ENCODE measurements around the gene HINT3. TPM values are rescaled to one million over a fixed set of nuclear protein-coding genes. Genes with fewer than 3 reads are reported as not detected.

HINT3 gene
- total and polyA plus RNA-seq, 2 of the 13 experiments (the other 11 are each of a cell fraction or from before 2014, with no cell fraction given): 3.1 to 22.8 TPM

DNA sequence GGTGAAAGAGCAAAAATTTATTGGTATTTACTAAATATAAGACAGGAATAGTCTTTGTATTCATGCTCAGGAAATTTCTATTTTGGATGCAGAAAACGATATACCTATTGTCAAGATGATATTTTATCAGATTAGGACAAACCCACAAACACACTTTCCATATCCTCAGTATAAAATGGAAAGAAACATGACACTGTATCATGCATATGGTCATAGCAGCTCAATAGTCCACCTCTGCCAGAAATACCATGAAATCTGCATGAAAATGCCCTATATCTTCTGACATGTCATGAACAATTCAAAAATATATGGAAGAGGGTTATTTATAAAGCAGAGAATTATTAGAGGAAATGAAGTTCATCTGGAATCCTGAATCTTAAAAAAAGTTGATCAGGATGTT is 11.7 kb upstream of the HINT3 start:
- Histone ChIP-seq H4K20me1 (ENCODE audit: insufficient read depth, low read length) (no peaks in the 10 kb centered on the region), H3K4me2 (ENCODE audit: low read depth, low read length) (peak overlapping the region; percentile 71), H3K4me3 (replicated peaks in 1 of 3; ENCODE audit: insufficient read depth in 1 of 3, low read depth in 2 of 3, low read length in 3 of 3) (peak overlapping the region in 2 of 3 experiments; percentile 35 to 56; a peak in 3 of 6 replicates), H2AFZ (ENCODE audit: low read length) (no peak overlapping the region), H3K9me3 (ENCODE audit: low read length) (no peaks in the 10 kb centered on the region), H3K27ac (ENCODE audit: extremely low read length, insufficient read depth, low read length) (peak overlapping the region; percentile 92), H3K79me2 (ENCODE audit: insufficient read depth, low read length) (no peaks in the 10 kb centered on the region), H3K36me3 (replicated peaks in 1 of 2; ENCODE audit: control insufficient read depth in 1 of 2, insufficient read depth in 2 of 2, low read length in 2 of 2) (no peaks in the 10 kb centered on the region), H3K4me1 (ENCODE audit: insufficient read depth, low read length) (peaks cover 85% of the 10 kb centered on the region), H3K27me3 (ENCODE audit: control insufficient read depth in 1 of 2, insufficient read depth in 2 of 2, low read length in 2 of 2) (no peaks in the 10 kb centered on the region), H3K9ac (ENCODE audit: insufficient read depth, low read depth, low read length) (peak overlapping the region; percentile 41; the same call in 1 of the 2 replicates)
- intact Hi-C loops (cut with micrococcal nuclease; ENCODE audit: unreplicated experiment): loop anchor here (1.0 kb wide), 1 partner anchor 26 kb away; no protein-coding TSS in a partner anchor
- no peak for DNase-seq (ENCODE audit: low spot score)
- POLR2A ChIA-PET: interaction anchor here (1.1 to 5.4 kb wide), 6 partner anchors 8 to 45 kb away, joined by 3 to 48 read pairs (median 12); partner anchors contain the start of genes HINT3 and TRMT11
- FAIRE-seq: no peak
- WGBS (ENCODE audit: low lambda C conversion rate): 0% methylated on average over 1 of the region's 1 CpG
- in situ Hi-C loops (cut with HindIII; ENCODE audit: extremely low pct_ligation_motif_present, low pct_unique_long_range_greater_than_20kb): no loop called here
- CTCF ChIA-PET (ENCODE audit: low intra/inter-chr PET ratio, low total read pairs): no interaction called here
- peak; percentile 52 for ATAC-seq
- TF ChIP-seq, protein P1, sequence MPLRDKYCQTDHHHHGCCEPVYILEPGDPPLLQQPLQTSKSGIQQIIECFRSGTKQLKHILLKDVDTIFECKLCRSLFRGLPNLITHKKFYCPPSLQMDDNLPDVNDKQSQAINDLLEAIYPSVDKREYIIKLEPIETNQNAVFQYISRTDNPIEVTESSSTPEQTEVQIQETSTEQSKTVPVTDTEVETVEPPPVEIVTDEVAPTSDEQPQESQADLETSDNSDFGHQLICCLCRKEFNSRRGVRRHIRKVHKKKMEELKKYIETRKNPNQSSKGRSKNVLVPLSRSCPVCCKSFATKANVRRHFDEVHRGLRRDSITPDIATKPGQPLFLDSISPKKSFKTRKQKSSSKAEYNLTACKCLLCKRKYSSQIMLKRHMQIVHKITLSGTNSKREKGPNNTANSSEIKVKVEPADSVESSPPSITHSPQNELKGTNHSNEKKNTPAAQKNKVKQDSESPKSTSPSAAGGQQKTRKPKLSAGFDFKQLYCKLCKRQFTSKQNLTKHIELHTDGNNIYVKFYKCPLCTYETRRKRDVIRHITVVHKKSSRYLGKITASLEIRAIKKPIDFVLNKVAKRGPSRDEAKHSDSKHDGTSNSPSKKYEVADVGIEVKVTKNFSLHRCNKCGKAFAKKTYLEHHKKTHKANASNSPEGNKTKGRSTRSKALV (CRISPR knock-in tag; IDR thresholded peaks at IDR 0.05): 0 out of 2 replicates have a peak, but pooled peaks have one; percentile 28
- no peak for TF ChIP-seq HMG20A (CRISPR knock-in tag; IDR thresholded peaks at IDR 0.05; ENCODE audit: borderline replicate concordance)
- 0 out of 2 replicates have a peak, but pooled peaks have one; percentile 59 for TF ChIP-seq ZSCAN12 (CRISPR knock-in tag; IDR thresholded peaks at IDR 0.05)
- TF ChIP-seq, protein P2, sequence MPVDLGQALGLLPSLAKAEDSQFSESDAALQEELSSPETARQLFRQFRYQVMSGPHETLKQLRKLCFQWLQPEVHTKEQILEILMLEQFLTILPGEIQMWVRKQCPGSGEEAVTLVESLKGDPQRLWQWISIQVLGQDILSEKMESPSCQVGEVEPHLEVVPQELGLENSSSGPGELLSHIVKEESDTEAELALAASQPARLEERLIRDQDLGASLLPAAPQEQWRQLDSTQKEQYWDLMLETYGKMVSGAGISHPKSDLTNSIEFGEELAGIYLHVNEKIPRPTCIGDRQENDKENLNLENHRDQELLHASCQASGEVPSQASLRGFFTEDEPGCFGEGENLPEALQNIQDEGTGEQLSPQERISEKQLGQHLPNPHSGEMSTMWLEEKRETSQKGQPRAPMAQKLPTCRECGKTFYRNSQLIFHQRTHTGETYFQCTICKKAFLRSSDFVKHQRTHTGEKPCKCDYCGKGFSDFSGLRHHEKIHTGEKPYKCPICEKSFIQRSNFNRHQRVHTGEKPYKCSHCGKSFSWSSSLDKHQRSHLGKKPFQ (CRISPR knock-in tag; IDR thresholded peaks at IDR 0.05; ENCODE audit: insufficient replicate concordance): peak; percentile 16
- TF ChIP-seq, protein P3, sequence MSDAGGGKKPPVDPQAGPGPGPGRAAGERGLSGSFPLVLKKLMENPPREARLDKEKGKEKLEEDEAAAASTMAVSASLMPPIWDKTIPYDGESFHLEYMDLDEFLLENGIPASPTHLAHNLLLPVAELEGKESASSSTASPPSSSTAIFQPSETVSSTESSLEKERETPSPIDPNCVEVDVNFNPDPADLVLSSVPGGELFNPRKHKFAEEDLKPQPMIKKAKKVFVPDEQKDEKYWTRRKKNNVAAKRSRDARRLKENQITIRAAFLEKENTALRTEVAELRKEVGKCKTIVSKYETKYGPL (CRISPR knock-in tag; IDR thresholded peaks at IDR 0.05): peak; percentile 48; the same call in 1 of the 2 replicates
- no peak for TF ChIP-seq EZH2 (conservative IDR thresholded peaks at IDR 0.05; ENCODE audit: low read depth, low read length)
- no peak for TF ChIP-seq KAT7 (CRISPR knock-in tag; IDR thresholded peaks at IDR 0.05; ENCODE audit: borderline replicate concordance)
- TF ChIP-seq YEATS4 (CRISPR knock-in tag; IDR thresholded peaks at IDR 0.05; ENCODE audit: borderline replicate concordance): peak; percentile 14; the same call in 1 of the 2 replicates
- 0 out of 2 replicates have a peak, but pooled peaks have one; percentile 44 for TF ChIP-seq CHD4 (IDR thresholded peaks at IDR 0.05; ENCODE audit: borderline replicate concordance, low read length)
- BruUV-seq (replicated peaks): TSS peak; percentile 93
